Hepatocyte (in vitro differentiated cells): ENCODE measurements around the gene ARAP1. TPM values are rescaled to one million over a fixed set of nuclear protein-coding genes. Genes with fewer than 3 reads are reported as not detected.
A peak's percentile ranks its signal among the peaks of the same experiment; 100 is the strongest.

Source experiments
- DNase-seq: peaks from one replicate; pipeline ENCODE4 v3.0.0-alpha.2; 2016; ENCODE audit warnings: low spot score
- H2AFZ ChIP-seq: fragments of 200-600 bp; sonication (generic); 2 replicates; pipeline ENCODE4 v1.6.0; 2016; ENCODE audit warnings: antibody characterized with exemption, mild to moderate bottlenecking
- H3K27ac ChIP-seq: fragments of 200-600 bp; sonication (generic); 2 replicates; pipeline ENCODE4 v1.5.1; 2016; ENCODE audit warnings: mild to moderate bottlenecking
- H3K27me3 ChIP-seq: fragments of 200-600 bp; sonication (generic); 2 replicates; pipeline ENCODE4 v1.6.1; 2016
- H3K36me3 ChIP-seq: fragments of 200-600 bp; sonication (generic); replicated peaks from 2 replicates; pipeline ENCODE4 v1.5.1; 2016; ENCODE audit warnings: low read depth; ENCODE audit not compliant: insufficient read depth
- H3K4me1 ChIP-seq: fragments of 200-600 bp; sonication (generic); 2 replicates; pipeline ENCODE4 v1.5.1; 2016; ENCODE audit warnings: mild to moderate bottlenecking, moderate library complexity; ENCODE audit not compliant: insufficient read depth
- H3K4me2 ChIP-seq: fragments of 200-600 bp; sonication (generic); 2 replicates; pipeline ENCODE4 v1.6.0; 2016
- H3K4me3 ChIP-seq: fragments of 200-600 bp; sonication (generic); 2 replicates; pipeline ENCODE4 v1.5.1; 2016; ENCODE audit warnings: mild to moderate bottlenecking
- H3K79me2 ChIP-seq: fragments of 200-600 bp; sonication (generic); 2 replicates; pipeline ENCODE4 v1.6.0; 2017; ENCODE audit warnings: mild to moderate bottlenecking
- H3K9me2 ChIP-seq: fragments of 200-600 bp; sonication (generic); replicated peaks from 2 replicates; pipeline ENCODE4 v1.6.0; 2017; ENCODE audit warnings: mild to moderate bottlenecking; ENCODE audit not compliant: insufficient read depth
- H3K9me3 ChIP-seq: fragments of 200-600 bp; sonication (generic); 2 replicates; pipeline ENCODE4 v1.5.1; 2016; ENCODE audit warnings: low read depth, mild to moderate bottlenecking
- H4K20me1 ChIP-seq: fragments of 200-600 bp; sonication (generic); 2 replicates; pipeline ENCODE4 v1.6.0; 2016; ENCODE audit warnings: mild to moderate bottlenecking; ENCODE audit not compliant: insufficient read depth, poor library complexity, severe bottlenecking
- EZH2 ChIP-seq: fragments of 200-600 bp; sonication (generic); IDR thresholded peaks from 2 replicates; pipeline ENCODE4 v1.6.1; 2016; ENCODE audit warnings: antibody characterized with exemption, mild to moderate bottlenecking, borderline replicate concordance
- EZH2phosphoT487 ChIP-seq: fragments of 200-600 bp; sonication (generic); IDR thresholded peaks from one replicate; pipeline ENCODE4 v1.6.1; 2018; ENCODE audit warnings: antibody characterized with exemption, mild to moderate bottlenecking, low read depth, moderate library complexity; ENCODE audit not compliant: unreplicated experiment, severe bottlenecking
- WGBS: methylation state at CpG from one replicate; pipeline ENCODE4 v1.1.6; 2016; ENCODE audit warnings: low lambda C conversion rate; ENCODE audit errors: missing lambda C conversion rate; 5-methylcytosine and 5-hydroxymethylcytosine counted together
- polyA plus RNA-seq: library from polyadenylated mRNA; unstranded; fragments of >200 nt; fragmentation: Nextera tagmentation; extraction: Ambion mirVana; gene quantifications from 2 replicates; pipeline ENCODE4 v1.2.1, GENCODE V29; 2016
- total RNA-seq: library from RNA; depleted of rRNA; stranded (reverse); fragments of >200 nt; gene quantifications from 2 replicates; pipeline ENCODE4 v1.2.3, GENCODE V29; 2014
- TF ChIP-seq, protein P1 (sequence below): fragments of 200-600 bp; sonication (generic); IDR thresholded peaks from 2 replicates; pipeline ENCODE4 v1.5.1; 2016; ENCODE audit warnings: antibody characterized with exemption, mild to moderate bottlenecking; ENCODE audit not compliant: poor library complexity

ARAP1 gene
- total and polyA plus RNA-seq, 2 experiments from 2014 or later, result 60.2 to 118 TPM

DNA sequence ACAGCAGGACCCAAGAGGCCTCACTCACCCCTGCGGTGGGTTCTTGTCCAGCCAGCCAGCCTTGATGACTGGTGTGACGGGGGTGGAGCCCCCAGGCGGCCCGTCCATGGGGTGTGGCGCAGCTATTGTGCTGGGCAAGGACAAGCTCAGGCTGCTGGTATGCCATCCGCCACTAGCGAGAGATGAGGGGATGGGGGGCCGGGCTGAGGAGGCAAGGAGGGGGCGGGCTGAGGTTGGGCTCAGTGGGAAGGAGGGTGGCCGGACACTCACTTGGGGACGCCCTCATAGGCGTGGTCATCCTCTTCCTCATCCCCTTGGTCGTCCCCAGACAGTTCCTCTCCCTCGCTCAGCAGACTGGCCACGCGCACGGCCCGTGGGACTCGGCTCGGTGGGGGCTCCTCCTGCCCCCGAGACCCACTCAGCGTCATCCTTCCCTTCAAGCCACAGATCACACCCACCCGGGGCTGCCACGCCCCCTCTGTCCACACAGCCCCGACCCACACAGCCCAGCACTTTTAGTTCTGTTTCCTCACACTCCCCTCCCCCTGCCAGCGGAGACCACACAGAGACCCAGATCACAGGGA, 39.9 kb downstream of the ARAP1 start:
- no peak for DNase-seq
- peaks cover 17% of the 10 kb centered on the region for H4K20me1 ChIP-seq
- peak overlapping the region; percentile 53 for H3K27ac ChIP-seq
- H3K9me3 ChIP-seq, result no peaks in the 10 kb centered on the region
- H3K9me2 ChIP-seq, result no peaks in the 10 kb centered on the region
- no peaks in the 10 kb centered on the region for H3K36me3 ChIP-seq
- peaks cover 8% of the 10 kb centered on the region for H3K4me1 ChIP-seq
- TF ChIP-seq, protein P1, sequence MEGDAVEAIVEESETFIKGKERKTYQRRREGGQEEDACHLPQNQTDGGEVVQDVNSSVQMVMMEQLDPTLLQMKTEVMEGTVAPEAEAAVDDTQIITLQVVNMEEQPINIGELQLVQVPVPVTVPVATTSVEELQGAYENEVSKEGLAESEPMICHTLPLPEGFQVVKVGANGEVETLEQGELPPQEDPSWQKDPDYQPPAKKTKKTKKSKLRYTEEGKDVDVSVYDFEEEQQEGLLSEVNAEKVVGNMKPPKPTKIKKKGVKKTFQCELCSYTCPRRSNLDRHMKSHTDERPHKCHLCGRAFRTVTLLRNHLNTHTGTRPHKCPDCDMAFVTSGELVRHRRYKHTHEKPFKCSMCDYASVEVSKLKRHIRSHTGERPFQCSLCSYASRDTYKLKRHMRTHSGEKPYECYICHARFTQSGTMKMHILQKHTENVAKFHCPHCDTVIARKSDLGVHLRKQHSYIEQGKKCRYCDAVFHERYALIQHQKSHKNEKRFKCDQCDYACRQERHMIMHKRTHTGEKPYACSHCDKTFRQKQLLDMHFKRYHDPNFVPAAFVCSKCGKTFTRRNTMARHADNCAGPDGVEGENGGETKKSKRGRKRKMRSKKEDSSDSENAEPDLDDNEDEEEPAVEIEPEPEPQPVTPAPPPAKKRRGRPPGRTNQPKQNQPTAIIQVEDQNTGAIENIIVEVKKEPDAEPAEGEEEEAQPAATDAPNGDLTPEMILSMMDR, result no peak
- no peak for TF ChIP-seq EZH2
- no peak for TF ChIP-seq EZH2phosphoT487
- H3K27me3 ChIP-seq, result no peaks in the 10 kb centered on the region
- peaks cover 30% of the 10 kb centered on the region for H3K79me2 ChIP-seq
- 60% methylated on average over 21 of the region's 26 CpGs for WGBS
- H3K4me2 ChIP-seq, result peak overlapping the region; percentile 65
- no peak overlapping the region for H3K4me3 ChIP-seq
- H2AFZ ChIP-seq, result no peak overlapping the region

DNA sequence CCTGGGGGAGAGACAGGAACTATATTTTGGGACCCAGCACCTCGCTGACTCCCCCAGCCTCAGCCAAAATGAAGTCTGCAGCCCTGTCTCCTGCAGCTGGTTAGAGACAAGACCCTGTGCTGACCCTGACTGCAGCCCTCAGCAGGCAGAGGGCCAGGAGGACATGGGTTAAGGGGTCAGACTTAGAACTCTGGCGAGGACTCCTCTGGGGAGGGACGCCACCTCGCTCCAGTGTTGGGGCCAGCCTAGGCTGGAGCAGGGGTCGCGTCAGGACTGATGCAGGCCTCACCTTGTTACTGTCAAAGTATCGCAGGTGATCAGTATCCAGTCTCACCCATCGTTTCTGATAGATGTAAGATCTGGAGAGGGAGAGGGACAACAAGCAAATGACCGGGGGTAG, 41.1 kb downstream of the ARAP1 start:
- Histone ChIP-seq H3K27ac (no peak overlapping the region), H3K4me3 (no peak overlapping the region), H3K9me3 (no peaks in the 10 kb centered on the region), H3K4me1 (peaks cover 8% of the 10 kb centered on the region), H2AFZ (no peak overlapping the region), H3K27me3 (no peaks in the 10 kb centered on the region), H4K20me1 (peaks cover 12% of the 10 kb centered on the region), H3K36me3 (no peaks in the 10 kb centered on the region), H3K9me2 (no peaks in the 10 kb centered on the region), H3K4me2 (no peak overlapping the region), H3K79me2 (peaks cover 21% of the 10 kb centered on the region)
- no peak for DNase-seq
- TF ChIP-seq EZH2 (no peak), EZH2phosphoT487 (no peak)
- TF ChIP-seq, protein P1, result no peak
- WGBS, result 96% methylated on average over 9 of the region's 9 CpGs

DNA sequence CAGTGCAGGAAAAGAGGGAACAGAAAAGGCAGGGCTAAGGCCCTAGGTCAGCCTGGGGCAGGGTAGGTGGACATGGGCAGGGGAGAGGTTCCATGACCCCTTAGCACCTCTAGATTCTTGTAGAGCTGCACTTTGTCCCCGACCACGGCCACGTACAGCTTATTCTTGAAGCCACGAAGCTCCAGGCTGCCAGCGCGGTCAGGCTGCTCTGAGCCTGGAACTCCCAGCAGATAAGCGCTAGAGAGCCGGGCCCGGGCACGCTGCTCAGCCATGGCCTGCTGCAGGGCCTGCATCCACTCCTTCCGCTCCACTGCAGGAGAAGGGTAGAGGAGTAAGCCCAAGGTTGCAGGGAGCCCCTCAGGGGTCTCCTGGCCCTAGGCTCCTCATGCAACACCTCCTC, 41.9 kb downstream of the ARAP1 start:
- no peaks in the 10 kb centered on the region for H3K9me2 ChIP-seq
- peaks cover 7% of the 10 kb centered on the region for H4K20me1 ChIP-seq
- H3K27ac ChIP-seq, result no peak overlapping the region
- no peak overlapping the region for H3K4me3 ChIP-seq
- no peaks in the 10 kb centered on the region for H3K9me3 ChIP-seq
- TF ChIP-seq EZH2phosphoT487, result no peak
- TF ChIP-seq, protein P1, result no peak
- no peak for TF ChIP-seq EZH2
- H3K4me2 ChIP-seq, result no peak overlapping the region
- no peaks in the 10 kb centered on the region for H3K27me3 ChIP-seq
- H3K36me3 ChIP-seq, result no peaks in the 10 kb centered on the region
- no peak overlapping the region for H2AFZ ChIP-seq
- H3K4me1 ChIP-seq, result peaks cover 8% of the 10 kb centered on the region
- peaks cover 15% of the 10 kb centered on the region for H3K79me2 ChIP-seq
- 96% methylated on average over 11 of the region's 11 CpGs for WGBS
- no peak for DNase-seq
